ENCODE results near the gene SH2D3C.

SH2D3C gene

DNA sequence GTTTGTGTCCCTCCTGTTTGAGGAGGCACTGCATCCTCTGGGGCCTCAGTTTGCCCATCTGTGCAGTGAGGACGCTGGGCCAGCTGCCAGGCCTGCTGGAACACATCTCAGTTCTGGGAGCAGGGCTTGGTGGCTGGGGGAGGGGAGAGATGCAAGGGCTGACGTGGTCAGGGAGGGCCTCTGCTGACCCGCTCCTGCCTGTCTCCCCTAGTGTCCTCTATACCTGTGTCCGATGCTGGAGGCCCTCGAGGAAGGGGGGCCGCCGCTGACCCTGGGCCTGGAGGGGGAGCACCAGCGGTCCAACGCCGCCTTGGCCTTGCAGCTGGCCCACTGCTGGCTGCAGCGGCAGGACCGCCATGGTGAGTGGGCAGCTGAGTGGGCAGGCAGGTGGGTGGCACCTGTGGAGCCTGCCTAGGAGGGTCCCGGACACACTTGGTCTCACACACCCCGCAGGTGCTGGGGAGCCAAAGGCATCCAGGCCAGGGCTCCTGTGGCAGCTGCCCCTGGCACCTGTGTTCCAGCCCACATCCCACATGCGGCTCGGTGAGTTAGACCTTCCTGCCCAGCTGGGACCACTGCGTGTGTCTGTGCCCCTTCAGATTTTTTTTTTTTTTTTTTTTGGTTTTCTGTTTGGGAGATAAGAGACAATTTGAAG lies 30.0 kb upstream of the SH2D3C start:
- TF ChIP-seq, protein P1, sequence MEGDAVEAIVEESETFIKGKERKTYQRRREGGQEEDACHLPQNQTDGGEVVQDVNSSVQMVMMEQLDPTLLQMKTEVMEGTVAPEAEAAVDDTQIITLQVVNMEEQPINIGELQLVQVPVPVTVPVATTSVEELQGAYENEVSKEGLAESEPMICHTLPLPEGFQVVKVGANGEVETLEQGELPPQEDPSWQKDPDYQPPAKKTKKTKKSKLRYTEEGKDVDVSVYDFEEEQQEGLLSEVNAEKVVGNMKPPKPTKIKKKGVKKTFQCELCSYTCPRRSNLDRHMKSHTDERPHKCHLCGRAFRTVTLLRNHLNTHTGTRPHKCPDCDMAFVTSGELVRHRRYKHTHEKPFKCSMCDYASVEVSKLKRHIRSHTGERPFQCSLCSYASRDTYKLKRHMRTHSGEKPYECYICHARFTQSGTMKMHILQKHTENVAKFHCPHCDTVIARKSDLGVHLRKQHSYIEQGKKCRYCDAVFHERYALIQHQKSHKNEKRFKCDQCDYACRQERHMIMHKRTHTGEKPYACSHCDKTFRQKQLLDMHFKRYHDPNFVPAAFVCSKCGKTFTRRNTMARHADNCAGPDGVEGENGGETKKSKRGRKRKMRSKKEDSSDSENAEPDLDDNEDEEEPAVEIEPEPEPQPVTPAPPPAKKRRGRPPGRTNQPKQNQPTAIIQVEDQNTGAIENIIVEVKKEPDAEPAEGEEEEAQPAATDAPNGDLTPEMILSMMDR (IDR thresholded peaks at IDR 0.05): no peak
- no peak overlapping the region for H2AFZ ChIP-seq
- H3K27me3 ChIP-seq (ENCODE audit: control insufficient read depth, insufficient read depth, low read length): no peaks in the 10 kb centered on the region
- peaks cover 5% of the 10 kb centered on the region for H3K79me2 ChIP-seq
- H3K36me3 ChIP-seq (ENCODE audit: control insufficient read depth, insufficient read depth, low read length): no peaks in the 10 kb centered on the region
- no peaks in the 10 kb centered on the region for H3K9me3 ChIP-seq (ENCODE audit: control insufficient read depth, low read length)
- H3K27ac ChIP-seq: no peak overlapping the region
- H3K4me1 ChIP-seq: peaks cover 3% of the 10 kb centered on the region
- no peak overlapping the region for H3K9ac ChIP-seq
- no peak overlapping the region for H3K4me3 ChIP-seq (ENCODE audit: low read depth, low read length)
- no peak overlapping the region for H3K4me2 ChIP-seq (ENCODE audit: low read length)

DNA sequence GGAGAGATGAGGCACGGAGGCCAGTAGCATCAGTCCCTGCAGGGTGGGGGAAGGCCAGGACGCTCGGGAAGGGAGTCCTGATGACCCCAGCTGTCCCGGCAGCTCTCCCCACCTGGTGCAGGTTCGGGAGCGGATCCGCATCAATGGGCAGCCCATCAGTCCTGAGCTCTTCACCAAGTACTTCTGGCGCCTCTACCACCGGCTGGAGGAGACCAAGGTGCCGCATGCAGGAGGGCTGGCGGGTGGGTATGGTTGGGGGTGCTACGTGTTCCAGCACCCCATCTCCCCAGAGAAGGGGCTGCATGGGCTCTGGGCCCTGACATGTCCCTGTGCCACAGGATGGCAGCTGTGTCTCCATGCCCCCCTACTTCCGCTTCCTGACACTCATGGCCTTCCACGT lies 28.4 kb upstream of the SH2D3C start:
- H3K4me1 ChIP-seq: peaks cover 3% of the 10 kb centered on the region
- no peaks in the 10 kb centered on the region for H3K9me3 ChIP-seq (ENCODE audit: control insufficient read depth, low read length)
- no peak overlapping the region for H3K9ac ChIP-seq
- peaks cover 5% of the 10 kb centered on the region for H3K79me2 ChIP-seq
- no peak overlapping the region for H3K4me2 ChIP-seq (ENCODE audit: low read length)
- H3K4me3 ChIP-seq (ENCODE audit: low read depth, low read length): no peak overlapping the region
- H2AFZ ChIP-seq: no peak overlapping the region
- no peaks in the 10 kb centered on the region for H3K27me3 ChIP-seq (ENCODE audit: control insufficient read depth, insufficient read depth, low read length)
- H3K36me3 ChIP-seq (ENCODE audit: control insufficient read depth, insufficient read depth, low read length): no peaks in the 10 kb centered on the region
- no peak overlapping the region for H3K27ac ChIP-seq
- TF ChIP-seq, protein P1 (IDR thresholded peaks at IDR 0.05): no peak

DNA sequence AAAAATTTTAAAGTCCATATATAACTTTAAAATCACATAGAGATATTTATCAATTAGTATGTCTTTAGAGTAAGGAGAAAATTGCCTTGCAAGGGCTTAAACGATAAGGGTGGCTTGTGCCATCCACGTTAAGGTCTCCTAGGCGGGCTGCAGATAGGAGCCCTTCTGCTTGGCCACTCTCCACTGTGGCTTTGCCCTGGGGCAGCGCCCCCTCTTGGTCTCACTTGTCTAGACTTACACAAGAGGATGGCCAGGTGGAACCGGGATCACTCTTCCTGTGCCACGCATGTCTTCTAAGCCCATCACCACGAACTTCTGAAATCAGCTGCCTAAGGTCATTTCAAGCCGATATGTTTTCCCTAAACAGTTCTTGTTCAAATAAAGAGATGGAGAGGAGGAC lies 27.2 kb upstream of the SH2D3C start:
- TF ChIP-seq, protein P1 (IDR thresholded peaks at IDR 0.05): no peak
- peaks cover 3% of the 10 kb centered on the region for H3K4me1 ChIP-seq
- peaks cover 5% of the 10 kb centered on the region for H3K79me2 ChIP-seq
- H3K4me3 ChIP-seq (ENCODE audit: low read depth, low read length): no peak overlapping the region
- no peak overlapping the region for H3K27ac ChIP-seq
- no peak overlapping the region for H2AFZ ChIP-seq
- H3K9ac ChIP-seq: no peak overlapping the region
- no peak overlapping the region for H3K4me2 ChIP-seq (ENCODE audit: low read length)
- no peaks in the 10 kb centered on the region for H3K9me3 ChIP-seq (ENCODE audit: control insufficient read depth, low read length)
- no peaks in the 10 kb centered on the region for H3K27me3 ChIP-seq (ENCODE audit: control insufficient read depth, insufficient read depth, low read length)
- H3K36me3 ChIP-seq (ENCODE audit: control insufficient read depth, insufficient read depth, low read length): no peaks in the 10 kb centered on the region

DNA sequence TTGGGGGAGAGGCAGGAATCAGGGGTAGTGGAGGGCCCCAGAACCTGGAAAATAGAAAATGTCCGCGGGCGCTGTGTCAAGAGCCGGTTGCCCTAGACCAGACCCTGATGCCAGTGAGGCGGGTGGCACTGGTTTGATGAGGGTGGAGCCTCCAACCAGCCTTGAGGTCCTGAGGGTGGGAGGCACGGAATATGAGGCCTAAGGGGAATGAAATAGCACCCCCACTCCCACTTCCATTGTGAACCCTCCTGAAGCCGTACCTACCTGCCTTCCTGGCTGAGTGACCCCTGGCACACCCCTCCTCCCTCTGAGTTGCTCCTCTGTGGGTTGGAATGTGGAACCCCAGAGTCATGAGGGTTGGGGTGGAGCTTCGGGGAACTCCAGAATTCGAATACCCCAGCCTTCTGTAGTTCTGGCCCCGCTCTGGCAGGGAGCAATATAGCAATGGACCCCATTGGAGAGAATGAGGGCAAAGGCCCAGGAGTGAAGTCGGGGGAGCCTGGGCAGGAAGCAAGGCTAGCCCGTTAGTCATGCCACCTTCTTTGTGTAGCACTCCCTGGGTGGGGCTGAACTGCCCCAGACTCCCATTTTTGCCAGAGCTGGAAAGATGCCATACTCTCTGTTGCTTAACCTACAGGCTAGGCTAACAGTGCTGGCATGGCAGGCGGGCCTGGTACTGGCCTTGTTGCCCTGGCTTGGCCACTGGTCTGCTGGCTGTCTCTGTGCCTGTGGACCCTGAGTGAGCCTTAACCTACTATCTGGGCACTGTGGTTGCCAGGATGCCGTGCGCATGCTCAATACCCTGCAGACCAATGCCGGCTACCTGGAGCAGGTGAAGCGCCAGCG lies 25.3 kb upstream of the SH2D3C start:
- Histone ChIP-seq H3K9me3 (ENCODE audit: control insufficient read depth, low read length) (no peaks in the 10 kb centered on the region), H3K27ac (peak overlapping the region; percentile 83), H3K4me3 (ENCODE audit: low read depth, low read length) (peak overlapping the region; percentile 74), H2AFZ (peak overlapping the region; percentile 79), H3K36me3 (ENCODE audit: control insufficient read depth, insufficient read depth, low read length) (no peaks in the 10 kb centered on the region), H3K27me3 (ENCODE audit: control insufficient read depth, insufficient read depth, low read length) (no peaks in the 10 kb centered on the region), H3K9ac (peak overlapping the region; percentile 53), H3K4me2 (ENCODE audit: low read length) (peak overlapping the region; percentile 76), H3K4me1 (peaks cover 3% of the 10 kb centered on the region), H3K79me2 (peaks cover 5% of the 10 kb centered on the region)
- TF ChIP-seq, protein P1 (IDR thresholded peaks at IDR 0.05): no peak
